SH-SY5Y (cell line): Measurements from ENCODE around the gene EGFL8.

Experiments
- GATA2 ChIP-seq: IDR thresholded peaks from 2 replicates; pipeline ENCODE4 v1.6.1; 2011; ENCODE audit warnings: mild to moderate bottlenecking, low read depth, low read length
- GATA3 ChIP-seq: IDR thresholded peaks from 2 replicates; pipeline ENCODE4 v1.6.1; 2011; ENCODE audit warnings: low read depth, mild to moderate bottlenecking, low read length, moderate library complexity

- TF ChIP-seq GATA2, result no peak
- TF ChIP-seq GATA3, result no peak
These were observed 14.4 kb downstream of the EGFL8 start for GRCh38 chr6:32178547-32179440.
